Measurements from ENCODE around the gene DMD. TPM values are rescaled to one million over a fixed set of nuclear protein-coding genes. Genes with fewer than 3 reads are reported as not detected.

DMD gene
- total RNA-seq, 1 donor from 2014 or later, result 4.0 TPM

- peak; percentile 50 for DNase-seq (ENCODE audit: low read depth)
Observed at GRCh38 chrX:31714797-31715196, 1496.6 kb downstream of the DMD start.

GRCh38 chrX:31713120-31713519 lies 1498.2 kb downstream of the DMD start:
- DNase-seq (ENCODE audit: low read depth), result no peak

- DNase-seq (ENCODE audit: low read depth), result no peak
Observed at GRCh38 chrX:31711166-31711565, 1500.2 kb downstream of the DMD start.

DNA sequence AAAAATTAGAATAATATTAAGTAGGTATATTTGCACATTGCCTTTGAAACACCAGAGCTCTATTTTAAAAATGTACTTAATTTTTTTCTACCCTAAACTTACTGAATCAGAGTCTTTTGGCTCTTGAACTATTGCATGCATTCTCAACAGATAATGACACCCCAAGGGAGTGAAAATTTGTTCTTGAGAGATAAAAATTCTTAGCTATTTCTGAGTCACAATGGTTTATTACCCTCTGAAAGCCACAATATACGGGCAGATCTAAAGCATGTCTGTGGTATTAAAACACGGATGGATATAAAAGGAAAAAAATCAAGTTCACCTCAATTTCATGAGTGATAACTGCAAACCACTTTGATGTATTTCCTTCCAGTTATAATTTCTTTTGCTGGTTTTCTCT lies 1503.2 kb downstream of the DMD start:
- no peak for DNase-seq (ENCODE audit: low read depth)

DNA sequence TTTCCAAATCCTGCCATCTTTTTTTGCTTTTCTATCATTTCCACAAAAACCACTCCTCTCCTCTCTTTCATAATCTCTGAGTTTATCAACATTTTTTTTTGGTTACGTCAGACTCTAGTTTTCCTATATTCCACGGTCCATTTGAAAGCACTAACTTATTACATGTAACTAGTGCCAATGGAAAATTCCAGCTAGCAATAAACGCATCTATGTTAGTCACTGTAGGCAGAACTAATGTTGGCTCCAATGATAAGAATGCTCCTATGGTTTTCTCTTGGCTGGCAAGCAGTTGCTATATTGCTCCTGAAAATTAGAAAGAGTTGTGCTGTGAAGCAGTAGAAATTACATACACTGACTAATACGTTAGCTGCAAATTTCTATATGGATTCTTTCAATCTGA lies 1504.9 kb downstream of the DMD start:
- DNase-seq (ENCODE audit: low read depth), result no peak

DNA sequence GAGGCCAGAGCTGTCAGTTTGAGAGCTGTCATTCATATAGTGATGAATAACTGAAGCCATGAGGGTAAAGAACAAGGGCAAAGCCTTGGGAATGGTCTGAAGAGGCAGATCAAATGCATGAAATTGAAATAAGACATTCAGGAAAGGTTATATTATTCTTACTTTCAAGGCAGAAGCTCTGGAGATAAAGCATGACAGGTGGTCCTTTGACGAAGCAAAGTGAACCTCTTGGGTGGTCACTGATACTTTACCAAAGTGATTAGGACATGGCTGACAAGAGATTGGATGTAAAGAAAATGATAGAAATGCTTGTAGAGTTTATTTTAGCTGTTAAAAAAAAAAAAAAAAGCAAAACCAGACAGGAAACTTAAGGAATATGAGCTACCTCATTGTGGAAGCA lies 1505.5 kb downstream of the DMD start:
- no peak for DNase-seq (ENCODE audit: low read depth)

DNA sequence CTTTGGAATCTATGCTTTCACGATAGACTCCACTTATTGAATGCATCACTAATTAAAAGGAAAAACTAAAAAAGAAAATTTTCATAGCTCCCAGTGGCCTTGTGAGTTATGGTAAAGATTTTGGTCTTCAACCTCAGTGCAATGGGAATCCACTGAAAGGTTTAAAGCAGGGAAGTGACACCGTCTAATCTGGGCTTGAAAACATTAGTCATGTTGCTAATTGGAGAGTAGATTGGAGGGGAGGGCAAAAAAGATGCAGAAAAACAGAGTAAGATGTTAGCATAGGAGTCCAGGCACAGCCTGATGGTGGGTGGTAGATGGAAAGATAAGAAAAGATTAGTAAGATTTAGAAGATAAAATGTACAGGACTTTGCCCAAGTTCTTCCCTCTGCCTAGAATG lies 1506.4 kb downstream of the DMD start:
- no peak for DNase-seq (ENCODE audit: low read depth)

DNA sequence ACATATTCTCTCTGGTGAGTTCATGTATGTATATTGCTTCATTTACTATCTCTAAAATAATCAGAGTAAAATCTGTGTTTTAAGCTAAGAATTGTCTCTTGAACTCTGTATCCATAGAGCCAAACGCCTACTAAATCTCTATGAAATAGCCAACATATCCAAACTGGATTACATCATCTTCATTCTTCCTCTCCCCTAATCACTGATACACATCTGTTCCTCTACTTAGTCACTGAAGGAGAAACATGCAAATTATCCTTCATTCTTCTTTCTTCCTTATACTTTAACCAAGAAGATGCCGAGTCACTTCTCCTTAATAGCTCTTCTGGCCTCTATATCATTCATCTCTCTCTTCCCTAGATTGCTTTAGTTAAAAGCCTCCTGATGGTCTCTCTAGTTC lies 1509.1 kb downstream of the DMD start:
- DNase-seq (ENCODE audit: low read depth), result no peak

- no peak for DNase-seq (ENCODE audit: low read depth)
Observed at GRCh38 chrX:31697294-31697916, 1513.9 kb downstream of the DMD start.

DNA sequence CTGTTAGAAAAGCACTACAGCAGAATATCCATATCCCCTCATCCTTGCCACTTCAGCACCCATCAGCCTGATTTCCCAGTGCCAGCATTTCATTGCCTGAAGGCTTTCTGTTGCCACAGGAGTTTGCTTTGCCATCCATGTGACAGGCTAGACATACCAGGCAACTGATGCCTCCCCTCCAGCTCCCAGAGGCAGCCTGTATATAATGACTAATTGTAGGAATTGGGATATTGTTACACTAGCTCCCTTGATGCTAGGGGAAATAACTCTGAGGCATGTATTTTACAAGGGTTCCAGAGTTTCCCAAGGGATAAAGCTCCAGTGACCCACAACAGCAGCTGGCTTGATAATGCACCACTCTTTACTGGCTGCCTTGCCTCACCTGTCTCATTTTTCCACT lies 1531.5 kb downstream of the DMD start:
- DNase-seq (ENCODE audit: low read depth), result peak; percentile 6

- peak; percentile 22 for DNase-seq (ENCODE audit: low read depth)
Observed at GRCh38 chrX:31670245-31670644, 1541.1 kb downstream of the DMD start.

DNA sequence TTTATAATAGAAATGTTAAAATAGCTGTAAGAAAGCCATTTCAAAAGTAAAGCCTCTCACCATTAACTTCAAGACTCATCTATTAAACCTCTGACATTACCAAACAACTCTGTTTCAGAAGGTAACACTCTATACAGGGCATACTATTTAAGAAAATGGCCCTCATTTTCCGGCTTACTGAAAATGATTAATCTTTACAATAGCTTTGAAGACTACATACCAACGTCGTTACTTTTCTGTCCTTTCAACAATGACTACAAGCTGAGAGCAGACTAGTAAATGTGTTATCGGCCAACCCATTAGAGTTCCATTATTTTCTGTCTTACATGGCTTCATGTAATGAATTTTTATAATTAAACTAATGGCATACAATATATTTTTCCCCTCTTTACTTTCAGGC lies 1545.9 kb downstream of the DMD start:
- no peak for DNase-seq (ENCODE audit: low read depth)

DNA sequence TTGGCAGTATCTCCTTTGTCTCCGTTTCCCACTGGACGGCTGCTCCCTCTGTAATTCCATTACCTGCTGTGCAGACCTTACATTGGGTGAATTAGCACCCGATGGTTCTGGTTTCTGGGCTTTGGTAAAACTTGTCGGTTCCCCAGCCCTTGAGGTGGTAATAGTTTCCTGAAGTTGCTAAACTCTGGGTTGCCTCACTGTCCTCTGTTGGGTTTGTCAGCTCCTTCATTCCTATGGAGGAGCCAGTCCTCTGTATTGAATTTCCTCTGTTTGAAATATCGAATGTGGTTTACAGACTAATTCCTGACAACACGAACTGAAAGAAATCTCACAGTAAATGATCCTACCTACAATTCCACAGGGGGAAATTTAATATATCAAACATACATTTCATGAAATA lies 1548.2 kb downstream of the DMD start:
- DNase-seq (ENCODE audit: low read depth), result no peak

DNA sequence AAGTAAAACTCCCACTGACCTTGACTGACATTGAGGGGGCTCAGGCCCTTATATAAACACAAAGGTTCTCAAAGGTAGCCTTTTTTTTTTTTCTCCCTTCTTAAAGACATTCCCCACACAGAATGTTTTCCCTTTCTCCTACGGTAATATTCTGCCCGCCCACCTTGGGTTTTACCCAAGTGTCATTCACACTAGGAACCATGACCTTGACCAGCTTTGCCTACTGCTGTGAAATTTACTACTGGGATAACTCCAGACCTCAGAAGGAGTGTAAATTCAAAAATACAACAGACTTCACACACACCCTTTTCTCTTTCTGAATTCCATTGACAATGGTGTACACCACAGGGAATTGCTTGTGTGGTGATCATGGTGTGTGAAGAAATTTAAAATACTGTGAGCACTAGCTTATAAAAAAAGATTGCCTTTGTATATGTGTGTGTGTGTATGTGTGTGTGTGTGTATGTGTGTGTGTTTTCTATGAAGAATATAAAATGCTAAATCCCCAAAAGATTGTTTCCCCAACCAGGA lies 1550.0 kb downstream of the DMD start:
- no peak for DNase-seq (ENCODE audit: low read depth)

DNA sequence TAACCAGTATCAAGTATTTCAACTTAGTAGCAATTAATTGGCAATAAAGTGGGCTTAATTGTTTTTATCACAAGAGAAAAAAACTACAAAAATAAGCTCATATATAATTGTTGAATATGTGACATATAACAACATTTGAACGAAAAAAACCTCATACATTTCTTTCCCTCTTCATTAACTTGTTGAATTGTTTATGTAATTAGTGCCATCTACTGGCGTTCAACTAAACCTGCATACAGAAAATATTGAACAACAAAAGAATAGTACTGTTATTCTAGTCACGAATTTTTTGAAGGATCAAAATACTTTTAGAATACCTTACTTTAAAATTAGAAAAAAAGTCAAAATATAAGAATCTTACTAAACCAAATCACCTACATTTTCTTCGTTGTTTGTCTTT lies 1553.0 kb downstream of the DMD start:
- DNase-seq (ENCODE audit: low read depth), result peak; percentile 42

DNA sequence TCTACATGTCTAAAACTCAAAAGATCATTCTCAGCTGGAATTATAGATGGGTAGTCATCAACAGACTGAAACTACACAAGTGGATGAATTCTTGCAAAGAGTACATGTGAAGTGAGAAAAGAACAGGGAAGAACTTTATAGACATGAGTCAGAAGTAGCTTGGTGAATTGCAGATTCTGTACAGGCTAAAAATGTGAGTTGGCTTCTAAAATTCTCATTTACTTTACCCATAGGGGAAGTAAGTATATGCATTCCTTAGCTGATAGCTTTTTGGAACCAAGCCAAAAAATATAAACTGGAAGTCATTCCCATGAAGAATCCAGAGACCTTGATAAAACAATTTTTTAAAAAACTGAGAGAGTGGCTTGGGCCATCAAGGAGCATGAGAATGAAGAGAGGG lies 1555.3 kb downstream of the DMD start:
- no peak for DNase-seq (ENCODE audit: low read depth)

- no peak for DNase-seq (ENCODE audit: low read depth)
Observed at GRCh38 chrX:31653422-31653821, 1557.9 kb downstream of the DMD start.

GRCh38 chrX:31652650-31653049 lies 1558.7 kb downstream of the DMD start:
- no peak for DNase-seq (ENCODE audit: low read depth)

- no peak for DNase-seq (ENCODE audit: low read depth)
Observed at GRCh38 chrX:31649201-31649600, 1562.1 kb downstream of the DMD start.

DNA sequence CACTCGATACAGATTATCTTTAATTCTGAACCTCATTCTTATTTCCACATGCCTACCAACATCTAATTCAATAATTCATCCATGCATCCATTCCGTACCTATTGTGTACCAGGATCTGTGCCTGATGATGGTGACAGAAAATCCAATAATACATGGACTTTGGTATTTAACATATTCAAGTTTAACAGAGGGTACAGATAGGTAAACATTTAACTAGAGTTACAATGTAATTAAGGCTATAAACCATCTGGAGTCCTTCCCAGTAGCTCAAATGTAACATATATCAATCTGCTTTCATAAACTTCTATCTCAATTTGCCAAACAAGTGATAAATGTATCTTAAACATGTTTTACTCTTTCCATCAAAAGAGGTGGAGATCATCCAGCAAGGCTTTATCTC lies 1578.0 kb downstream of the DMD start:
- DNase-seq (ENCODE audit: low read depth), result no peak

DNA sequence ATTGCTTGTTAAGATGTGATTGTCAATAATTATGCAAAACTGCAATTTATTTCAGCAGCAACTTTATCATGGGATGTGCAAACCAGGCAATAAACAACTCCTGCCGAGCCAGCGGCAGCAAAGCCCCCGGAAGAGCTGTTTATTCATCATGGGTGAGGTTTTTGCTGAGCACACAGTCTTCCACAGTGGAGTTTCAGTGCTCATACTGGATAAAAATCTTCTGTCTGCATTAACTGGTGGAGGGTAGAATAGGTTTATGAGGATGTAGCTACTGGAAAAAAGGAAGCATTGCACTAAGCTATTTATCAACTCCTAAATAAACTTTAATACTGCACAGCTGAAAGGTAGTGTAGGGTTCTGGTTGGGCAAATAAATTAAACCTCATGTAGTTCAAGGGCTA lies 1582.2 kb downstream of the DMD start:
- DNase-seq (ENCODE audit: low read depth), result no peak

GRCh38 chrX:31609130-31609529 lies 1602.2 kb downstream of the DMD start:
- peak; percentile 23 for DNase-seq (ENCODE audit: low read depth)

- peak; percentile 24 for DNase-seq (ENCODE audit: low read depth)
Observed at GRCh38 chrX:31608638-31609037, 1602.7 kb downstream of the DMD start.

- DNase-seq (ENCODE audit: low read depth), result no peak
Observed at GRCh38 chrX:31606771-31607170, 1604.6 kb downstream of the DMD start.
